Measurements from ENCODE around the gene ABHD10. TPM values are rescaled to one million over a fixed set of nuclear protein-coding genes. Genes with fewer than 3 reads are reported as not detected.

Gene ABHD10
- polyA plus RNA-seq, 1 donor = 30.4 TPM

DNA sequence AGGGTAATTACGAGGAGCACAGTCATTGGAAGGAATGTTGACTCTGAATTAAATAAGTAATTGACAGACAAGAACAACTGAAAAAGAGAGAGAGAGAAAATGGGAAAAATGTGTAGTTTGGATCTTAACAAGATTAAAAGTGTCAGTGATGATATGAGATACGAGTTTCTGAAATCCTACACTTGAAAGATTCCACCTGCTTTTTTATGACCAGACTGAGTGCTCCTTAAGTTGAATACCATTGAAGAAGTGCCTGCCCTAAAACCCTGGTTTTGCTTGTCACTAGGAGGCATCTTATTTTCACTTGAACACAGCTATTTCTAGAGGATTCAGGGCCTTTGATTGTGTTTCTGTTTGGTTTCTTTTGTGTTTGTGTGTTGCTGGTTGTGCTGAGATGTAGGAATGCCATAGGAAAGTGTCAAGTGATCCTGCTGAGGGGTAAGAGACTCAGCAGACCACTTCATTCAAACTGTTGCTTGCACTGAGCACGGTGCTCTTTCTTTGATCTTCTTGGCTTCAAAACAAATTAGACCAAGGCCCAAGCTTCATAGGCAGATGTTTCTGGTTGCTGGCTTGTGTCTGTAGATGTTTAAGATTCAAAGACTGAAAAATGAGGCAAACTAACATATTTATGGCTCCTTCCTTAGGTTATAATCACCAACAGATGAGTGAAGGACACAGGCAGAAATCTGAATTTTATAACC, 17.2 kb upstream of the ABHD10 start:
- no peak for DNase-seq
- H3K9me3 ChIP-seq (ENCODE audit: control insufficient read depth, low read depth, low read length) = no peaks in the 10 kb centered on the region
- WGBS (ENCODE audit: insufficient coverage, low lambda C conversion rate) = 100% methylated on average over 1 of the region's 3 CpGs
- no peak overlapping the region for H3K4me3 ChIP-seq (ENCODE audit: low read length)
- no peaks in the 10 kb centered on the region for H3K27me3 ChIP-seq (ENCODE audit: control insufficient read depth, insufficient read depth, low read length)
- no peak overlapping the region for H3K27ac ChIP-seq (ENCODE audit: low read length)
- peaks cover 2% of the 10 kb centered on the region for H3K36me3 ChIP-seq (ENCODE audit: control insufficient read depth, insufficient read depth, low read length)
- no peaks in the 10 kb centered on the region for H3K4me1 ChIP-seq (ENCODE audit: control insufficient read depth, insufficient read depth, low read length)

DNA sequence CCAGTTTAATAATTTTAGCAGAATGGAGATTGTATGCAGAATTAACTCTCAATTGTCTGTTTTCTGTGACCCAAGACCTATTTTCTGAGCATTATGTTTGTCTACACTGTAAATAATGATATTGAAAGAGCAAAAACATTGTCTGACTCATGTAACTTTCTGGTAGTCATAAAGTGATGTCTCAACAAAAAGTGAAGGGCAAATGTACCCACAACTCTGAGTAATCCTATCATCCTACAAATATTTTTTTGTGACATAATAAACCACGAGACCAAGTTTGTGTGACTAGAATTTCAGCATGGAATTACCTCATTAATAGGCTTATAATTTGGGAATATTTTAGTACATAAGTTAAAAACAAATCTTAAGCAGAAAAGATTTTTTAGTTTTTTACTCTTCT, 15.4 kb upstream of the ABHD10 start:
- no peaks in the 10 kb centered on the region for H3K27me3 ChIP-seq (ENCODE audit: control insufficient read depth, insufficient read depth, low read length)
- H3K27ac ChIP-seq (ENCODE audit: low read length) = no peak overlapping the region
- H3K9me3 ChIP-seq (ENCODE audit: control insufficient read depth, low read depth, low read length) = no peaks in the 10 kb centered on the region
- DNase-seq = no peak
- WGBS (ENCODE audit: insufficient coverage, low lambda C conversion rate) = no CpG with 5 or more reads among the region's 1 CpG
- peaks cover 5% of the 10 kb centered on the region for H3K36me3 ChIP-seq (ENCODE audit: control insufficient read depth, insufficient read depth, low read length)
- no peak overlapping the region for H3K4me3 ChIP-seq (ENCODE audit: low read length)
- peaks cover 4% of the 10 kb centered on the region for H3K4me1 ChIP-seq (ENCODE audit: control insufficient read depth, insufficient read depth, low read length)

DNA sequence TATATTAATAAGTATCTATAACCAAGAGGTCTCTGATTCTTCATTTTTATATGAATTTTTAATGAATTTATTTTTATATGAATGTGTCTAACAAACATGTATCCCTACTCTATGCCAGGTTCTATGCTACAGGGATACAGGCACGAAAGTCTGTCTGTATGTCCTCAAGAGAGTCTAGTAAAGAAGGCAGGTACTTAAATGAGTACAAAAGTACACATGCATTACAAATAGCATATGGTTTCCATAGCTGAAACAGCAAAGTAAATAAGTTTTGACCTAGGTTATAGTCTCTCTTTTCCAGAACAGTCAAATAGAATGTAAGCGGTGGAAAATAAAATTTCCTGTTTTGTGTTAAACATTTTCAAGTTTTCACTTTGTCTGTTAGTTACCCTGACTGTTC, 13.3 kb upstream of the ABHD10 start:
- Histone ChIP-seq H3K36me3 (ENCODE audit: control insufficient read depth, insufficient read depth, low read length) (peaks cover 5% of the 10 kb centered on the region), H3K27me3 (ENCODE audit: control insufficient read depth, insufficient read depth, low read length) (no peaks in the 10 kb centered on the region), H3K9me3 (ENCODE audit: control insufficient read depth, low read depth, low read length) (no peaks in the 10 kb centered on the region), H3K4me3 (ENCODE audit: low read length) (no peak overlapping the region), H3K4me1 (ENCODE audit: control insufficient read depth, insufficient read depth, low read length) (peaks cover 4% of the 10 kb centered on the region), H3K27ac (ENCODE audit: low read length) (no peak overlapping the region)
- WGBS (ENCODE audit: insufficient coverage, low lambda C conversion rate) = 88% methylated on average over 1 of the region's 2 CpGs
- no peak for DNase-seq

- H3K4me1 ChIP-seq (ENCODE audit: control insufficient read depth, insufficient read depth, low read length) = peaks cover 4% of the 10 kb centered on the region
- H3K4me3 ChIP-seq (ENCODE audit: low read length) = no peak overlapping the region
- WGBS (ENCODE audit: insufficient coverage, low lambda C conversion rate) = 55% methylated on average over 2 of the region's 3 CpGs
- peak; percentile 37 to 63 for DNase-seq
- peaks cover 5% of the 10 kb centered on the region for H3K36me3 ChIP-seq (ENCODE audit: control insufficient read depth, insufficient read depth, low read length)
- no peaks in the 10 kb centered on the region for H3K27me3 ChIP-seq (ENCODE audit: control insufficient read depth, insufficient read depth, low read length)
- no peaks in the 10 kb centered on the region for H3K9me3 ChIP-seq (ENCODE audit: control insufficient read depth, low read depth, low read length)
- peak overlapping the region; percentile 57 for H3K27ac ChIP-seq (ENCODE audit: low read length)
Measured at GRCh38 chr3:111967068-111967467, 11.8 kb upstream of the ABHD10 start.

GRCh38 chr3:111967651-111968274, 11.1 kb upstream of the ABHD10 start:
- WGBS (ENCODE audit: insufficient coverage, low lambda C conversion rate) = 6% methylated on average over 6 of the region's 8 CpGs
- peak overlapping the region; percentile 57 for H3K27ac ChIP-seq (ENCODE audit: low read length)

GRCh38 chr3:111968319-111969054, 10.3 kb upstream of the ABHD10 start:
- WGBS (ENCODE audit: insufficient coverage, low lambda C conversion rate) = 84% methylated on average over 3 of the region's 5 CpGs
- H3K9me3 ChIP-seq (ENCODE audit: control insufficient read depth, low read depth, low read length) = no peaks in the 10 kb centered on the region
- peaks cover 4% of the 10 kb centered on the region for H3K4me1 ChIP-seq (ENCODE audit: control insufficient read depth, insufficient read depth, low read length)
- no peak overlapping the region for H3K4me3 ChIP-seq (ENCODE audit: low read length)
- H3K27me3 ChIP-seq (ENCODE audit: control insufficient read depth, insufficient read depth, low read length) = no peaks in the 10 kb centered on the region
- H3K27ac ChIP-seq (ENCODE audit: low read length) = no peak overlapping the region
- no peak for DNase-seq
- peaks cover 5% of the 10 kb centered on the region for H3K36me3 ChIP-seq (ENCODE audit: control insufficient read depth, insufficient read depth, low read length)

More at GRCh38 chr3:111967651-111968274, 11.1 kb upstream of the ABHD10 start:
- no peak overlapping the region for H3K4me3 ChIP-seq (ENCODE audit: low read length)
- H3K4me1 ChIP-seq (ENCODE audit: control insufficient read depth, insufficient read depth, low read length) = peaks cover 4% of the 10 kb centered on the region
- H3K36me3 ChIP-seq (ENCODE audit: control insufficient read depth, insufficient read depth, low read length) = peaks cover 5% of the 10 kb centered on the region
- peak; percentile 74 to 75 for DNase-seq
- no peaks in the 10 kb centered on the region for H3K9me3 ChIP-seq (ENCODE audit: control insufficient read depth, low read depth, low read length)
- H3K27me3 ChIP-seq (ENCODE audit: control insufficient read depth, insufficient read depth, low read length) = no peaks in the 10 kb centered on the region

DNA sequence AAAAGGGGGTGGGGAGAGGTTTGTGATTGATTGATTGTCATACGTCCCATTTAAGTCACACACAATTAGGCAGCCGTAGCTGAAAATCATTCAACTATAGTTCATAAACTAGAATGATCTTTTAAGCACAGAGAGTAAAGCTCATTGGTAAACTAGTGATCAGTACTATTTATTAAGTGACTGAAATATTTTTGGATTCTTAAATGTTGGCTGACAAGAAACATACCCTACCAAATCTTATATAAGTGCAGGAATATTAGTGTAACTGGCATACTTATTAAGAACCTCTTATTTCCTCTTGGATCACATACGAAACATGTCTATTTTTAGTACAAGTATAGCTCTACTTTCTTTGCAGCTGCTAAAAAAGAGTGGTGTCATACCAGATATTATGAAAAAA, 8.4 kb upstream of the ABHD10 start:
- Histone ChIP-seq H3K9me3 (ENCODE audit: control insufficient read depth, low read depth, low read length) (no peaks in the 10 kb centered on the region), H3K27me3 (ENCODE audit: control insufficient read depth, insufficient read depth, low read length) (no peaks in the 10 kb centered on the region)

DNA sequence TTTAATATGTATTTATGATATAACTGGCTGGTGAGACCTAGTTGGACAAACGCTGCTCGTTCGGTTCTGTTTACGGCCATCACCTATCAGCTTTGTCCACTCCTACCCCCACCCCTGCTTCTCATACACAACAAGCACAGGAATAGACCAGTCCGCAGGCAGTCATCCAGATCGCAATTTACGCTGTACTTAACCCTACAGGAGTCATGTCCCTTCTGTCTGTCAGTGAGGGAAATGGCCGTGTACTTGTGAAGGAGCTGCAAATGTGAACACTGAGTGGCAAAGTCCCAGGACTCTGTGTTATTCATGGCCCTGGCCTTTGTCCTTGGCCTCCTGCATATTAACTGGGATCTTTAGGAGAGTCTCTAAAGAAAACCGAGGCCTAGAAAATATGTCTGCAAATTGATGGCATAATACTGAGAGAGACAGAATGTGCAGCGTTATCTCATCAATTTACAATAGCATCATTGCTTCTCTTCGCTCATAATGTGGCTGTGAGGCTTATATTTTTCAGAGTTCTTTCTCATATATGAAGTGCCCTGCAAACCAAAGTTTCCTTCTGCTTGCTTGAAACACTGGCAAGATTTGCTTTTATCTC, 7.2 kb upstream of the ABHD10 start:
- no peaks in the 10 kb centered on the region for H3K27me3 ChIP-seq (ENCODE audit: control insufficient read depth, insufficient read depth, low read length)
- H3K27ac ChIP-seq (ENCODE audit: low read length) = no peak overlapping the region
- H3K4me3 ChIP-seq (ENCODE audit: low read length) = no peak overlapping the region
- WGBS (ENCODE audit: insufficient coverage, low lambda C conversion rate) = 86% methylated on average over 1 of the region's 11 CpGs
- H3K4me1 ChIP-seq (ENCODE audit: control insufficient read depth, insufficient read depth, low read length) = peaks cover 4% of the 10 kb centered on the region
- peaks cover 3% of the 10 kb centered on the region for H3K36me3 ChIP-seq (ENCODE audit: control insufficient read depth, insufficient read depth, low read length)
- no peaks in the 10 kb centered on the region for H3K9me3 ChIP-seq (ENCODE audit: control insufficient read depth, low read depth, low read length)
- DNase-seq = no peak

More for the DNA sequence above, 8.4 kb upstream of the ABHD10 start:
- Histone ChIP-seq H3K4me3 (ENCODE audit: low read length) (no peak overlapping the region), H3K4me1 (ENCODE audit: control insufficient read depth, insufficient read depth, low read length) (peaks cover 4% of the 10 kb centered on the region), H3K36me3 (ENCODE audit: control insufficient read depth, insufficient read depth, low read length) (peaks cover 3% of the 10 kb centered on the region), H3K27ac (ENCODE audit: low read length) (no peak overlapping the region)
- no peak for DNase-seq
- WGBS (ENCODE audit: insufficient coverage, low lambda C conversion rate) = 85% methylated on average over 3 of the region's 3 CpGs

GRCh38 chr3:111972891-111973290, 5.9 kb upstream of the ABHD10 start:
- Histone ChIP-seq H3K36me3 (ENCODE audit: control insufficient read depth, insufficient read depth, low read length) (peaks cover 2% of the 10 kb centered on the region), H3K9me3 (ENCODE audit: control insufficient read depth, low read depth, low read length) (no peaks in the 10 kb centered on the region), H3K4me3 (ENCODE audit: low read length) (no peak overlapping the region), H3K4me1 (ENCODE audit: control insufficient read depth, insufficient read depth, low read length) (no peaks in the 10 kb centered on the region), H3K27me3 (ENCODE audit: control insufficient read depth, insufficient read depth, low read length) (no peaks in the 10 kb centered on the region), H3K27ac (ENCODE audit: low read length) (no peak overlapping the region)
- 100% methylated on average over 1 of the region's 3 CpGs for WGBS (ENCODE audit: insufficient coverage, low lambda C conversion rate)
- DNase-seq = no peak

DNA sequence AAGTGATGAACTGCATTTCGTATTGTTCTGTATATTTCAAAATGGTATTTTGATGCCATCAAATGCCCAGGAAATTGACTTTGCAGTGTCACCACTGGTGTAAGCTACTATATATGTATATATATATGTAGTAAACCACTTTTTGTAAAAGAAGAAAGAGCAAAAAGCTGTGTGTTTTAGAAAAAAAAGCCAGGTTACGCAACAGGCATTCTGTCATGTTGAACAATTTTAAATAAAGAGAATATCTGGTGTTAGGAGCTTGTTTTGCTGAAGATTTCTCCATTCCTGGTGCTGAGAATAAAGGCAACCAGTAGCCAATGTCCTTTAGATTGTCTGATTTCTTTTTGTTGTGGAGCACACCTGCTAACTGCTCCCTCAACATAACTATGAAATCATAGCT, 3.7 kb upstream of the ABHD10 start:
- no peaks in the 10 kb centered on the region for H3K27me3 ChIP-seq (ENCODE audit: control insufficient read depth, insufficient read depth, low read length)
- H3K27ac ChIP-seq (ENCODE audit: low read length) = no peak overlapping the region
- WGBS (ENCODE audit: insufficient coverage, low lambda C conversion rate) = 29% methylated on average over 1 of the region's 2 CpGs
- no peak overlapping the region for H3K4me3 ChIP-seq (ENCODE audit: low read length)
- H3K36me3 ChIP-seq (ENCODE audit: control insufficient read depth, insufficient read depth, low read length) = no peaks in the 10 kb centered on the region
- DNase-seq = no peak
- H3K4me1 ChIP-seq (ENCODE audit: control insufficient read depth, insufficient read depth, low read length) = no peaks in the 10 kb centered on the region
- no peaks in the 10 kb centered on the region for H3K9me3 ChIP-seq (ENCODE audit: control insufficient read depth, low read depth, low read length)

Data from large intestine (tissue), 3 donors.